HL-60 (cell line): ENCODE data around the gene MMP24.
"Not testable (repeated sequence)": the region's sequence is repeated elsewhere in the genome, so short reads cannot be mapped to it uniquely, and the experiment has no call there.

Experiments used
- POLR2AphosphoS5 ChIP-seq: IDR thresholded peaks from 2 replicates; pipeline ENCODE4 v1.6.1; 2012; ENCODE audit warnings: low read depth
- REST ChIP-seq: IDR thresholded peaks from 2 replicates; pipeline ENCODE4 v1.6.1; 2012; ENCODE audit warnings: low read depth; ENCODE audit not compliant: insufficient replicate concordance
- TF ChIP-seq, protein P1 (sequence below): IDR thresholded peaks from one replicate; pipeline ENCODE4 v1.5.1; 2011; ENCODE audit warnings: low read length, control low read depth, inconsistent platforms; ENCODE audit not compliant: insufficient read depth

DNA sequence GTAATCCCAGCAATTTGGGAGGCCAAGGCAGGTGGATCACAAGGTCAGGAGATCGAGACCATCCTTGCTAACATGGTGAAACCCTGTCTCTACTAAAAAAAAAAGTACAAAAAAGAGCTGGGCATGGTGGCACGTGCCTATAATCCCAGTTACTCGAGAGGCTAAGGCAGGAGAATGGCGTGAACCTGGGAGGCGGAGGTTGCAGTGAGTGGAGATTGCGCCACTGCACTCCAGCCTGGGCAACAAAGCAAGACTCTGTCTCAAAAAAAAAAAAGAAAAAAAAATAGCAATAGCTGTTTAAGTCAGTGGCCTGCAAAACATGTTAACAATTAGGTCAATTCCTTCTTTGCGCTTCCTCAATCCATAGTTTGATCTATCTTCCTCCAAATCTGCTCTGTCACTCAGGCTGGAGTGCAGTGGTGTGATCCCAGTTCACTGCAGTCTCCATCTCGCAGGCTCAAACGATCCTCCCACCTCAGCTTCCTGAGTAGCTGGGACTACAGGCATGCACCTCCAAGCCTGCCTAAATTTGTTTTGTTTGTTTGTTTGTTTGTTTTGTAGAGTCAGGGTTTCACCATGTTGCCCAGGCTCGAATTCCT is 39.7 kb upstream of the MMP24 start:
- TF ChIP-seq, protein P1, sequence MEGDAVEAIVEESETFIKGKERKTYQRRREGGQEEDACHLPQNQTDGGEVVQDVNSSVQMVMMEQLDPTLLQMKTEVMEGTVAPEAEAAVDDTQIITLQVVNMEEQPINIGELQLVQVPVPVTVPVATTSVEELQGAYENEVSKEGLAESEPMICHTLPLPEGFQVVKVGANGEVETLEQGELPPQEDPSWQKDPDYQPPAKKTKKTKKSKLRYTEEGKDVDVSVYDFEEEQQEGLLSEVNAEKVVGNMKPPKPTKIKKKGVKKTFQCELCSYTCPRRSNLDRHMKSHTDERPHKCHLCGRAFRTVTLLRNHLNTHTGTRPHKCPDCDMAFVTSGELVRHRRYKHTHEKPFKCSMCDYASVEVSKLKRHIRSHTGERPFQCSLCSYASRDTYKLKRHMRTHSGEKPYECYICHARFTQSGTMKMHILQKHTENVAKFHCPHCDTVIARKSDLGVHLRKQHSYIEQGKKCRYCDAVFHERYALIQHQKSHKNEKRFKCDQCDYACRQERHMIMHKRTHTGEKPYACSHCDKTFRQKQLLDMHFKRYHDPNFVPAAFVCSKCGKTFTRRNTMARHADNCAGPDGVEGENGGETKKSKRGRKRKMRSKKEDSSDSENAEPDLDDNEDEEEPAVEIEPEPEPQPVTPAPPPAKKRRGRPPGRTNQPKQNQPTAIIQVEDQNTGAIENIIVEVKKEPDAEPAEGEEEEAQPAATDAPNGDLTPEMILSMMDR: not testable (repeated sequence)
- TF ChIP-seq POLR2AphosphoS5, REST: not testable (repeated sequence)
